Ishikawa (cell line): Measurements from ENCODE around the gene ALDH1L1.

Experiments used
- CEBPB ChIP-seq: IDR thresholded peaks from 2 replicates; pipeline ENCODE4 v1.6.1; 2012
- CREB1 ChIP-seq: IDR thresholded peaks from 2 replicates; pipeline ENCODE4 v1.6.1; 2012; ENCODE audit warnings: low read depth
- EGR1 ChIP-seq: IDR thresholded peaks from 2 replicates; pipeline ENCODE4 v1.6.1; 2012
- EP300 ChIP-seq: IDR thresholded peaks from 2 replicates; pipeline ENCODE4 v1.6.1; 2012; ENCODE audit warnings: borderline replicate concordance
- RAD21 ChIP-seq: IDR thresholded peaks from 2 replicates; pipeline ENCODE4 v1.6.1; 2012; ENCODE audit warnings: low read depth
- TEAD4 ChIP-seq: IDR thresholded peaks from 2 replicates; pipeline ENCODE4 v1.6.1; 2012
- YY1 ChIP-seq: IDR thresholded peaks from 2 replicates; pipeline ENCODE4 v1.6.1; 2012; ENCODE audit warnings: low read depth
- ZBTB7A ChIP-seq: IDR thresholded peaks from 2 replicates; pipeline ENCODE4 v1.6.1; 2012; ENCODE audit warnings: low read depth
- TF ChIP-seq, protein P1 (sequence below): IDR thresholded peaks from 2 replicates; pipeline ENCODE4 v1.6.1; 2012
- TF ChIP-seq, protein P2 (sequence below): IDR thresholded peaks from 2 replicates; pipeline ENCODE4 v1.6.1; 2012
- TF ChIP-seq, protein P3 (sequence below): IDR thresholded peaks from 2 replicates; pipeline ENCODE4 v1.6.1; 2012; ENCODE audit warnings: low read depth, mild to moderate bottlenecking

DNA sequence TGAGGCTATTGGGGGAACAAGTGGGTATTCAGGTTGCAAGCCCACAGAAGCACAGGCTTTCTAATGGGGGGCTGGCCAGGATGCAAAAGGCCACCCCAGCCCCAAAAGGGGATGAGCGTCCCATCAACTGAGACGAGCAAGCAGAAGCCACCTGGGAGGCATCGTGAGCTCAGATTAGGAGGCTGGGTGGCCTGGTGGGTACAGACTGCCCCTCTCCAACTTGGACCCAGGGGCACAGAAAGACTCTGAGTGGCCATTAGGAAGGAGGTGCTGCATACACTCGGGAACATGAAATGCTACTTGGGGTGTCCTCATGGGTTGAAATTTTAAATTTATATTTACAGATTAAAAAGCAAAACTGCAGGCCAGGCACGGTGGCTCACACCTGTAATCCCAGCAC is 125.5 kb downstream of the ALDH1L1 start:
- TF ChIP-seq, protein P1, sequence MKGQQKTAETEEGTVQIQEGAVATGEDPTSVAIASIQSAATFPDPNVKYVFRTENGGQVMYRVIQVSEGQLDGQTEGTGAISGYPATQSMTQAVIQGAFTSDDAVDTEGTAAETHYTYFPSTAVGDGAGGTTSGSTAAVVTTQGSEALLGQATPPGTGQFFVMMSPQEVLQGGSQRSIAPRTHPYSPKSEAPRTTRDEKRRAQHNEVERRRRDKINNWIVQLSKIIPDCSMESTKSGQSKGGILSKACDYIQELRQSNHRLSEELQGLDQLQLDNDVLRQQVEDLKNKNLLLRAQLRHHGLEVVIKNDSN: no peak
- TF ChIP-seq, protein P2, sequence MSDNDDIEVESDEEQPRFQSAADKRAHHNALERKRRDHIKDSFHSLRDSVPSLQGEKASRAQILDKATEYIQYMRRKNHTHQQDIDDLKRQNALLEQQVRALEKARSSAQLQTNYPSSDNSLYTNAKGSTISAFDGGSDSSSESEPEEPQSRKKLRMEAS: no peak
- TF ChIP-seq CREB1 (no peak), RAD21 (no peak), EP300 (no peak), YY1 (no peak), TEAD4 (no peak), ZBTB7A (no peak), CEBPB (no peak), EGR1 (no peak)
- TF ChIP-seq, protein P3, sequence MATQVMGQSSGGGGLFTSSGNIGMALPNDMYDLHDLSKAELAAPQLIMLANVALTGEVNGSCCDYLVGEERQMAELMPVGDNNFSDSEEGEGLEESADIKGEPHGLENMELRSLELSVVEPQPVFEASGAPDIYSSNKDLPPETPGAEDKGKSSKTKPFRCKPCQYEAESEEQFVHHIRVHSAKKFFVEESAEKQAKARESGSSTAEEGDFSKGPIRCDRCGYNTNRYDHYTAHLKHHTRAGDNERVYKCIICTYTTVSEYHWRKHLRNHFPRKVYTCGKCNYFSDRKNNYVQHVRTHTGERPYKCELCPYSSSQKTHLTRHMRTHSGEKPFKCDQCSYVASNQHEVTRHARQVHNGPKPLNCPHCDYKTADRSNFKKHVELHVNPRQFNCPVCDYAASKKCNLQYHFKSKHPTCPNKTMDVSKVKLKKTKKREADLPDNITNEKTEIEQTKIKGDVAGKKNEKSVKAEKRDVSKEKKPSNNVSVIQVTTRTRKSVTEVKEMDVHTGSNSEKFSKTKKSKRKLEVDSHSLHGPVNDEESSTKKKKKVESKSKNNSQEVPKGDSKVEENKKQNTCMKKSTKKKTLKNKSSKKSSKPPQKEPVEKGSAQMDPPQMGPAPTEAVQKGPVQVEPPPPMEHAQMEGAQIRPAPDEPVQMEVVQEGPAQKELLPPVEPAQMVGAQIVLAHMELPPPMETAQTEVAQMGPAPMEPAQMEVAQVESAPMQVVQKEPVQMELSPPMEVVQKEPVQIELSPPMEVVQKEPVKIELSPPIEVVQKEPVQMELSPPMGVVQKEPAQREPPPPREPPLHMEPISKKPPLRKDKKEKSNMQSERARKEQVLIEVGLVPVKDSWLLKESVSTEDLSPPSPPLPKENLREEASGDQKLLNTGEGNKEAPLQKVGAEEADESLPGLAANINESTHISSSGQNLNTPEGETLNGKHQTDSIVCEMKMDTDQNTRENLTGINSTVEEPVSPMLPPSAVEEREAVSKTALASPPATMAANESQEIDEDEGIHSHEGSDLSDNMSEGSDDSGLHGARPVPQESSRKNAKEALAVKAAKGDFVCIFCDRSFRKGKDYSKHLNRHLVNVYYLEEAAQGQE: no peak
